Measurements from ENCODE around the gene TMPRSS7.

TMPRSS7 gene

DNA sequence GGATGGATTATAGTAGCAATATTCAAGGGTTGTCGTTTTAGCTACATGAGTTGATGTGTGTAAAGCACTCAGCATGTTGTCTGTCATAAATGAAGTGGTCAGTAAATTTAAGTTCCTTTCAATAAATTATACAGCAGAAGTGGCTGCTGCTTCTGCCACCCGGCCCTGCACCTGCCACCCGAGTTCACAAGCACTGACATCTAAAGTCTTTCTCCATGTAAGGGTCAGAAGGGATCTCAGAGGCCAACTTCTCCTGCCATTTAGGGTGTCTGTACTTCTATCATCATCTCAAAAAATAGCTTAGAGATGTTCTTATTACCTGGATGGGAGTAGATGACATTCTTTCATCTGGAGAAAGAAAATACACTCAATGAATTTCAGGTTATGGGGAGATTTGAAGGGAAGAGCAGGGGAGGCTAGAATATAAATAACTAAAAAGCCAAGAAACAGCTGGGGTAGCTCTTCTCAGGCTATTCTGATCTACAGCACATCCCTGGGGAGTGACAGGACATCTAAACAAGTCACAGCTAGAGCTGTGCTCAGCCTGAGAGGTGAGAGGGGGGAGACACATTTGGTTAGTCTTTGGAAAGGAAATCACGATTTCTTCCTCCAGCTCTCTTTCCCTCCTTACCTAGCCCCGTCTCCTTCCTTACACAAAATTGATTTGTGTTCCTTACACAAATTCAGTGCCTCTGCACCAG lies 90.5 kb downstream of the TMPRSS7 start:
- TF ChIP-seq, protein P1, sequence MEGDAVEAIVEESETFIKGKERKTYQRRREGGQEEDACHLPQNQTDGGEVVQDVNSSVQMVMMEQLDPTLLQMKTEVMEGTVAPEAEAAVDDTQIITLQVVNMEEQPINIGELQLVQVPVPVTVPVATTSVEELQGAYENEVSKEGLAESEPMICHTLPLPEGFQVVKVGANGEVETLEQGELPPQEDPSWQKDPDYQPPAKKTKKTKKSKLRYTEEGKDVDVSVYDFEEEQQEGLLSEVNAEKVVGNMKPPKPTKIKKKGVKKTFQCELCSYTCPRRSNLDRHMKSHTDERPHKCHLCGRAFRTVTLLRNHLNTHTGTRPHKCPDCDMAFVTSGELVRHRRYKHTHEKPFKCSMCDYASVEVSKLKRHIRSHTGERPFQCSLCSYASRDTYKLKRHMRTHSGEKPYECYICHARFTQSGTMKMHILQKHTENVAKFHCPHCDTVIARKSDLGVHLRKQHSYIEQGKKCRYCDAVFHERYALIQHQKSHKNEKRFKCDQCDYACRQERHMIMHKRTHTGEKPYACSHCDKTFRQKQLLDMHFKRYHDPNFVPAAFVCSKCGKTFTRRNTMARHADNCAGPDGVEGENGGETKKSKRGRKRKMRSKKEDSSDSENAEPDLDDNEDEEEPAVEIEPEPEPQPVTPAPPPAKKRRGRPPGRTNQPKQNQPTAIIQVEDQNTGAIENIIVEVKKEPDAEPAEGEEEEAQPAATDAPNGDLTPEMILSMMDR (conservative IDR thresholded peaks at IDR 0.05; ENCODE audit: control insufficient read depth, insufficient read depth, low read depth, low read length) = no peak
- H3K4me3 ChIP-seq (ENCODE audit: control insufficient read depth, low read depth, low read length) = no peak overlapping the region
- no peak for DNase-seq (ENCODE audit: low read depth)

DNA sequence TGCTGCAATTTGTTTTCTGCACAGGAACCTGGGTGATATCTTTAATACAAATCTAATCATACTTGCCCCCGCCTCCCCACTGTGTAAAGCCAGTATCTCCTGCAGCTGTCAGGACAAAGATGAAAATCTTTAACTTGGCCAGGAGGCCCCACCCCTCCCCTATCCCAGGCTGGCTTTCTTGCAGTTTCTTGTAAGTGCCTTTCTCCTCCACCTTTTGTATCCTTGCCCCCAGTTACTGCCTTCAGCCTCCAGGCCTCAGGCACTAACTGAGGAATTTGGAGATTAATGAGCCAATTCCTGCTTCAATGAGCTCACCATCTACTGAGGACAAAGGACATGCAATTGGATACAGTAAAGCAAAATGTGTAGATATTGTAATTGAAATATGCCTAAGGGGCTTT lies 92.0 kb downstream of the TMPRSS7 start:
- no peak overlapping the region for H3K4me3 ChIP-seq (ENCODE audit: control insufficient read depth, low read depth, low read length)
- DNase-seq (ENCODE audit: low read depth) = no peak
- TF ChIP-seq, protein P1 (conservative IDR thresholded peaks at IDR 0.05; ENCODE audit: control insufficient read depth, insufficient read depth, low read depth, low read length) = no peak

DNA sequence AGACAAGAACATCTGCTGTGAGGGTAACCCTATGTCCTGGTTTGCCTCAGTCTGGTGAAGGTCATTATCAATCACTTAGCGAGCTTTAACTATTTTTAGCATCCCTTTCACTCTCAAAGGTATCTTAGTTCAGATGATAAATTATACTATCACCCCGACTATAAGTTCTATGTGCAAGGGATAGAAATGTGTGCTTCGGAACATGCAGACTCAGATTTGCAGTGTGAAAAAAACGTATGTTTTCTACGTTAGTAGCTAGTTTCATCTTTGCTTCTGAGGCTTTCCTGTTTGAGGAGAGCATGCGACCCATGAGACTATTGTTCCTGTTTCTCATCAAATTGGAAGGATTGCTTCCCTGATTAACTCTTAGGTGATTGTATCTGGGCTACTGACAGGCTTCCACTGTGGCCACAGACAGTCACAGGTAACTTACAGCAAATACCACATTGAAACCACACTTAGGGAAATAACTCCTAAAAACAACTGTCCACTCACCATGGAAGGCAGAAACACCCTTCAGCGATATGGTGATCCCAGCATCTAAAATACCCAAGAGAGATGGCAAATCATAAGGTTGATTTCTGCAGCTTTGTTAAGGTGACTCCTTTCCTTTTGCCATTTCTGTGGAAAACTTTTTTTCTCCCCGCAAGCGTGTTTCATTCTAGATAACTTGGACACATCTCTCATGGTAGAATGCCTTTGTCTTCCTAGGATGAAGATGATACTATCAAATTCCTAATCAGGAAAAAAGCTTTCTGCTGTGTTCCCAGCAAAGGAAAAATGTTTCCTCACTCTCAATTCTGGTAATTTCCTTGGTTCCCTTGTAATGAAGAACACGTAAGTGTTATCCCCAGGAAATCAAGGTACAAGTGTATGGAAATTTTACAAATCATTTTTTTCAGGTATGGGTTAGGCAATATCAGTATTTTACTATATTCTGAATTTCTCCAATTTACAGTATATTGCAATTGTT lies 93.3 kb downstream of the TMPRSS7 start:
- TF ChIP-seq, protein P1 (conservative IDR thresholded peaks at IDR 0.05; ENCODE audit: control insufficient read depth, insufficient read depth, low read depth, low read length) = no peak
- DNase-seq (ENCODE audit: low read depth) = no peak
- no peak overlapping the region for H3K4me3 ChIP-seq (ENCODE audit: control insufficient read depth, low read depth, low read length)

DNA sequence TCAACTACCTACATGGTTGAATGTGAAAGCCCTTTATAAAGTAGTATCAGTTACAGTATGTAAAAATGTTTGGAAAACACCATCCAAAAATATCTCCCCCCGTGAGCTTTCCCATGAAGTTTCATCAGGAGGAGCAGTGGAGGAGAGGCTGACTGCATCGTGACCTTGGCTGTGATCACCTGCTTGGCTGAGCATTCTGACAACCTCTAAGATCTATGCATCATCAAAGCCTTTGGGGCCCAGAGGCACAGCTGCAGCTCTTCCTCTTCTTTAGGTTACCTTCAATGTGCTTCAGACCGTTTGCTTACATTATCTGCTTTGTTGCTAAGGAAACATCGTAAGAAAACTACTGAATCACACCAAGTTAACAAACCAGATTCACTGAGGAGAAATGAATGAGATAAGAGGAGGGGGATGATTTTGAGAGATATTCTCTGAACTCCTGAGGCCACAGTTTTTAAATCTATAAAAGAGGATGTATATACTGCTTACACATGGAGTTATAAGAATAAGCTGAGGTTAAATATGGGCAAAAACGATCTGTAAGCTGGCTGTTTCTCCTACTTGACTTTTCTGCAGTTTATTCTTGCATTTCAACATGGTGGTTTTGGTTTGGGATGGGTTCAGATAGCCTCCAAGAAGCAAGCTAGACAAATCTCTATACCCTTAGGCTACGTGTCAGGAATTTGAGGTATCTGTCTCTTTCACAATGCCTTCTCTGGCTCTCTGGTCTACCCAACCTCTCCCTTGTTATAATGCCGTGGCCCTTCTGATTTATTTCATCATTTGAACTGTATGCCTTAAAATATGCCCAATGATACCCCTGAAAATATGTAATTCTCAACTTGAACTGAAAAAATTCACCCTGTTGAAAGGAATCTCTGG lies 94.5 kb downstream of the TMPRSS7 start:
- H3K4me3 ChIP-seq (ENCODE audit: control insufficient read depth, low read depth, low read length) = no peak overlapping the region
- no peak for DNase-seq (ENCODE audit: low read depth)
- TF ChIP-seq, protein P1 (conservative IDR thresholded peaks at IDR 0.05; ENCODE audit: control insufficient read depth, insufficient read depth, low read depth, low read length) = no peak

DNA sequence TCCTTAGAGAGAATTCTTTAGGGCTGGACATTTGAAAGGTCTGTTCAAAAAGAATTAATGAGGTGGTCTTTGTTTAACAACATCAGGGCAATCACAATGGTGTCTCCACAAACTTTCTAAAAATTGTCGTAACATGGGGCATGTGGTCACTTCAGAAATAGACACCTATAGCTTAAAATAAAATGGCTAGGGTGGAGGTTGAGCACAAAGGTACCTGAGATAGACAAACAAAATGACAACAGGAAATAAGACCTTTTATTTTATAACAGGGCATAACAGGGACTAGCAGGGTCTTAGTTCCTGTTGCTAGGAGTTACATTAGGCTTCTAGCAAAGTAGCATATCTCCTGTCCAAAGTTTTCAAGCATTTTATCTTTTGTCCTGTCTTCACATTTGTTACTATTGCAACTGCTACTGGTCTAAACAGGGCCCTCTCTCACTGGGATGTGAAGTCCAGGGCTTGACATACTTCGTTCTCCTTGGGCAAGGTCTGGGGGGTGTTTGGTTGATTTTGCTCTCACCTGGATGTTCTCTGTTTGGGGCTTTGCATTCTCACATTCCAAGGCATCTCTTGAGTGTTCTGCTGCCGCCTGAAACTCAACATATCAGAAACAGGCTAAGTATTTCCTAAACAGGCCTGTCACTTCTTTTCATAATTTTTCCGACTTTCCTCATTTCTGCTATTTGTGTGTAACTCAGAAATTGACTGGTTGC lies 95.5 kb downstream of the TMPRSS7 start:
- H3K4me3 ChIP-seq (ENCODE audit: control insufficient read depth, low read depth, low read length) = no peak overlapping the region
- no peak for DNase-seq (ENCODE audit: low read depth)
- TF ChIP-seq, protein P1 (conservative IDR thresholded peaks at IDR 0.05; ENCODE audit: control insufficient read depth, insufficient read depth, low read depth, low read length) = no peak

DNA sequence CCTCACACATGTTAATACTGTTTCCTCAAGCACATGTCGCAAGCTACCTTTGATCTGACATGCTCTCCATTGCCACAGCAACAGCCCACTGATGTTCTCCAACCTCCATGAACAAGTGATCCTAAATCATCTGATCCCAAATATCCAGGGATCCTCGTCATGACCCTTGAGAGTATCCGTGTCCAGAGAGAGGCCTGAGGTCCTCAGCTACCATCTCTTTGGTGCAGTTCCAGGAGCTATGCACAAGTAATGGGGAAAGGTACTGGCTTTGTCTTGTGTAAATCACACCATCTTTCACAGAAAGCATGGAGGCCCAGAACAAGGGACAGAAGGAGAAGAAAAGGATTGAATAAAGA lies 96.1 kb downstream of the TMPRSS7 start:
- no peak for DNase-seq (ENCODE audit: low read depth)
- H3K4me3 ChIP-seq (ENCODE audit: control insufficient read depth, low read depth, low read length) = no peak overlapping the region
- TF ChIP-seq, protein P1 (conservative IDR thresholded peaks at IDR 0.05; ENCODE audit: control insufficient read depth, insufficient read depth, low read depth, low read length) = no peak
